Neural cell (in vitro differentiated cells): Measurements from ENCODE around the gene PRUNE2.

Experiments used
- CTCF ChIP-seq: fragments of 450-650 bp; IDR thresholded peaks from 2 replicates; pipeline ENCODE4 v1.5.1; 2014; ENCODE audit warnings: antibody characterized with exemption, mild to moderate bottlenecking, moderate library complexity; ENCODE audit not compliant: poor library complexity, severe bottlenecking
- EP300 ChIP-seq: fragments of 450-650 bp; conservative IDR thresholded peaks from 2 replicates; pipeline ENCODE4 v1.6.1; 2014; ENCODE audit warnings: antibody characterized with exemption, mild to moderate bottlenecking, moderate library complexity; ENCODE audit not compliant: poor library complexity, severe bottlenecking
- EZH2 ChIP-seq: fragments of 200-600, 300-800 bp; shearing (Covaris generic), sonication (generic); IDR thresholded peaks from 2 replicates; pipeline ENCODE4 v1.6.1; 2014; ENCODE audit warnings: antibody characterized with exemption, low read length, borderline replicate concordance, mild to moderate bottlenecking; ENCODE audit not compliant: insufficient read depth, poor library complexity, severe bottlenecking
- MXI1 ChIP-seq: fragments of 450-650 bp; conservative IDR thresholded peaks from 2 replicates; pipeline ENCODE4 v1.6.1; 2014; ENCODE audit warnings: antibody characterized with exemption, mild to moderate bottlenecking; ENCODE audit not compliant: poor library complexity, severe bottlenecking
- POLR2AphosphoS5 ChIP-seq: IDR thresholded peaks from 2 replicates; pipeline ENCODE4 v1.6.1; 2012
- RAD21 ChIP-seq: fragments of 450-650 bp; conservative IDR thresholded peaks from 2 replicates; pipeline ENCODE4 v1.6.1; 2014; ENCODE audit warnings: antibody characterized with exemption, mild to moderate bottlenecking, moderate library complexity
- TAF1 ChIP-seq: IDR thresholded peaks from 2 replicates; pipeline ENCODE4 v1.6.1; 2012; ENCODE audit warnings: low read depth

GRCh38 chr9:76615177-76615603 is 290.7 kb downstream of the PRUNE2 start:
- TF ChIP-seq CTCF (no peak), TAF1 (no peak), EZH2 (no peak), POLR2AphosphoS5 (no peak), MXI1 (no peak), RAD21 (no peak), EP300 (no peak)
